HFF-Myc (cell line): ENCODE measurements around the gene ARMC9.
A peak's percentile ranks its signal among the peaks of the same experiment; 100 is the strongest.

ENCODE experiments used
- DNase-seq: peaks from one replicate; pipeline ENCODE4 v3.0.0-alpha.2; 2011; ENCODE audit warnings: low read depth; ENCODE audit errors: extremely low read depth
- H3K4me3 ChIP-seq: replicated peaks from 2 replicates; pipeline ENCODE4 v1.5.1; 2011; ENCODE audit warnings: low read depth, mild to moderate bottlenecking, control low read depth, low read length
- CTCF ChIP-seq: IDR thresholded peaks from 2 replicates; pipeline ENCODE4 v1.5.1; 2012; ENCODE audit warnings: mild to moderate bottlenecking, low read depth, low read length, control low read depth; ENCODE audit errors: missing control alignments

The ARMC9 gene

GRCh38 chr2:231203087-231203486 lies 4.7 kb downstream of the ARMC9 start:
- no peak for TF ChIP-seq CTCF
- DNase-seq: no peak
- 0 out of 2 replicates have a peak overlapping the region, but pooled peaks have one; percentile 1 for H3K4me3 ChIP-seq

GRCh38 chr2:231204146-231204545 lies 5.7 kb downstream of the ARMC9 start:
- DNase-seq: no peak
- TF ChIP-seq CTCF: no peak
- H3K4me3 ChIP-seq: no peak overlapping the region

- H3K4me3 ChIP-seq: no peak overlapping the region
- no peak for TF ChIP-seq CTCF
- DNase-seq: no peak
Measured at GRCh38 chr2:231204581-231204980, 6.2 kb downstream of the ARMC9 start.

DNA sequence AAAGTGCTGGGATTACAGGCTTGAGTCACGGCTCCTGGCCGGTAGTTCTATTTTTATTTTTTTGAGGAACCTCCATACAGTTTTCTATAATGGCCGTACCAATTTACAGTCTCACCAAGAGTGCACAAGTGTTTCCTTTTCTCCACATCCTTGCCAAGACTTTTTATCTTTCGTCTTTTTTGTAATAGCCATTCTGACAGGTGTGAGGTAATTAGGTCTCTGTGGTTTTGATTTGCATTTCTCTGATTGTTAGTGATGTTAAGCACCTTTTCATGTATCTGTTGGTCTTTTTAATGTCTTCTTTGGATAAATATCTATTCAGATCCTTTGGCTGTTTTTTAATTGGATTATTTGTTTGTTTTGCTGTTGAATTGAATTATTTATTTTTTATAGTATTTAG lies 9.3 kb downstream of the ARMC9 start:
- H3K4me3 ChIP-seq: no peak overlapping the region
- DNase-seq: no peak
- no peak for TF ChIP-seq CTCF

- DNase-seq: no peak
- TF ChIP-seq CTCF: no peak
- H3K4me3 ChIP-seq: no peak overlapping the region
Measured at GRCh38 chr2:231210782-231211181, 12.4 kb downstream of the ARMC9 start.

- no peak for DNase-seq
- TF ChIP-seq CTCF: no peak
- H3K4me3 ChIP-seq: no peak overlapping the region
Measured at GRCh38 chr2:231211486-231211885, 13.1 kb downstream of the ARMC9 start.

DNA sequence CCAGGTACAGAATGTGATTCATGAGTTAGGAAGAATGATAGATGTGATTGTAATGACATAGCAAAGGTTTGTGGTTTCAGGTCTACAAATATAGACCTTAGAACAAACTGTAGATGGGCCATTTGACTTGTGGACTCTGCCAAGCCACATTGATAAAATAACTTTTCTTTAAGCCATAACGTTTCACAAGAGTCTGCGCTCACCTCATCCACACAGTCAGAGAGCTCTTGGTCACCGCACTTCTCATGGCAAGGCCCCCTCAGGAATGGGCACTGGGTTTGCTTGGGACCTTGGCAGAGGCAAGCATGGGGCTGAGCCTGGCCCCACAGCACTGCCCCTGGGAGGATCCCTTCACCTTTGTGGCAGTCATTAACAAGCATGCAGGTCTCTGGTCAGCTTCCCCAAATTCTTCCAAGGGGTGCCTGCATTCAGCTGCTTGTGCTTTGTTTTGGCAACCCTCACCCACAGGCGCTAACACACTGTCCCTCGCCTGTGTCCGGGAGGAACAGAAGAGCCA lies 14.0 kb downstream of the ARMC9 start:
- H3K4me3 ChIP-seq: no peak overlapping the region
- DNase-seq: no peak
- TF ChIP-seq CTCF: no peak
